ENCODE results near the gene C1QL3. TPM values are rescaled to one million over a fixed set of nuclear protein-coding genes. Genes with fewer than 3 reads are reported as not detected.

The C1QL3 gene
- total and polyA plus RNA-seq, 2 of the 4 experiments (the other 2 are of a cell fraction), result not detected

GRCh38 chr10:16505161-16505560 lies 16.5 kb downstream of the C1QL3 start:
- no peaks in the 10 kb centered on the region for H3K36me3 ChIP-seq (ENCODE audit: control insufficient read depth, insufficient read depth, low read length)
- no TSS peak for BruUV-seq (replicated peaks)
- H4K5ac ChIP-seq (ENCODE audit: low read depth, low read length), result no peak overlapping the region
- intact Hi-C loops (cut with micrococcal nuclease) (no loop called here), dilution Hi-C loops (cut with HindIII; ENCODE audit: low sequenced_read_pairs, unreplicated experiment) (no loop called here), in situ Hi-C loops (cut with MboI; ENCODE audit: low sequenced_read_pairs) (no loop called here)
- no peaks in the 10 kb centered on the region for H3K9me1 ChIP-seq (ENCODE audit: insufficient read depth, low read length)
- H4K91ac ChIP-seq (ENCODE audit: insufficient read depth, low read depth, low read length), result no peak overlapping the region
- no peak overlapping the region for H3K23ac ChIP-seq (ENCODE audit: low read depth, low read length)
- H2AK9ac ChIP-seq (replicated peaks; ENCODE audit: low read depth, low read length, poor library complexity), result no peak overlapping the region
- H3K79me1 ChIP-seq (ENCODE audit: low read depth in 1 of 2, low read length in 2 of 2), result no peaks in the 10 kb centered on the region
- no peak overlapping the region for H2AK5ac ChIP-seq (ENCODE audit: low read depth, low read length)
- no peak overlapping the region for H3K27ac ChIP-seq (ENCODE audit: insufficient read depth, low read length)
- no peak overlapping the region for H3K4me3 ChIP-seq (ENCODE audit: insufficient read depth, low read depth, low read length)
- no peak overlapping the region for H2BK20ac ChIP-seq (ENCODE audit: low read depth, low read length)
- WGBS, 2 experiments (ENCODE audit: extremely low coverage in 2 of 2, insufficient read length in 1 of 2), result no CpG with 5 or more reads among the region's 1 CpG
- DNase-seq (peak; percentile 12), ATAC-seq (ENCODE audit: low read depth) (peak; percentile 54)
- H3K9me3 ChIP-seq (ENCODE audit: control insufficient read depth, insufficient read depth, low read length), result no peaks in the 10 kb centered on the region
- H4K20me1 ChIP-seq (ENCODE audit: insufficient read depth, low read length), result no peaks in the 10 kb centered on the region
- no peak overlapping the region for H3K14ac ChIP-seq (replicated peaks; ENCODE audit: low read depth, low read length)
- H2BK120ac ChIP-seq (ENCODE audit: low read depth, low read length), result no peak overlapping the region
- H2BK5ac ChIP-seq (ENCODE audit: low read depth, low read length, poor library complexity, severe bottlenecking), result no peak overlapping the region
- TF ChIP-seq FOS (IDR thresholded peaks at IDR 0.05; ENCODE audit: low read depth, low read length), result no peak
- TF ChIP-seq MAZ (IDR thresholded peaks at IDR 0.05; ENCODE audit: borderline replicate concordance, low read depth, low read length), result no peak
- no peak for TF ChIP-seq CHD1 (IDR thresholded peaks at IDR 0.05; ENCODE audit: low read depth, low read length)
- TF ChIP-seq ELK1 (IDR thresholded peaks at IDR 0.05; ENCODE audit: borderline replicate concordance, low read depth, low read length), result no peak
- TF ChIP-seq MXI1 (IDR thresholded peaks at IDR 0.05; ENCODE audit: borderline replicate concordance, low read depth, low read length), result no peak
- no peak for TF ChIP-seq SMC3 (IDR thresholded peaks at IDR 0.05; ENCODE audit: low read depth, low read length)
- no peak for TF ChIP-seq POLR2A (IDR thresholded peaks at IDR 0.05; ENCODE audit: low read depth, low read length)
- TF ChIP-seq USF2 (IDR thresholded peaks at IDR 0.05; ENCODE audit: low read depth, low read length), result no peak
- no peak for TF ChIP-seq BHLHE40 (IDR thresholded peaks at IDR 0.05; ENCODE audit: low read depth, low read length)
- H3K4me1 ChIP-seq (ENCODE audit: control insufficient read depth, insufficient read depth, low read length), result no peaks in the 10 kb centered on the region
- H3K18ac ChIP-seq (ENCODE audit: low read depth, low read length), result no peak overlapping the region
- no peaks in the 10 kb centered on the region for H3K27me3 ChIP-seq (ENCODE audit: control insufficient read depth, insufficient read depth, low read length)
- no peak overlapping the region for H3K56ac ChIP-seq (ENCODE audit: extremely low read depth, insufficient read depth, low read length)
- no peak overlapping the region for H3K9ac ChIP-seq (ENCODE audit: low read depth, low read length)
- CTCF ChIA-PET, result no interaction called here
- no peak overlapping the region for H3K4ac ChIP-seq (ENCODE audit: low read depth, low read length)
- H2AFZ ChIP-seq (replicated peaks; ENCODE audit: low read length, poor library complexity), result no peak overlapping the region
- POLR2A ChIA-PET (ENCODE audit: unreplicated experiment), result no interaction called here
- no peak overlapping the region for H4K8ac ChIP-seq (ENCODE audit: low read depth in 2 of 2, low read length in 2 of 2)
- H2BK15ac ChIP-seq (ENCODE audit: low read depth, low read length), result no peak overlapping the region
- no peak overlapping the region for H3K4me2 ChIP-seq (ENCODE audit: low read depth, low read length)
